OCI-LY1 (cell line): ENCODE data around the gene BIN2.

Experiments used
- CTCF ChIP-seq: fragments of 200-600 bp; sonication (generic), shearing (Covaris generic); IDR thresholded peaks from 2 replicates; pipeline ENCODE4 v1.5.1; 2017; ENCODE audit warnings: mild to moderate bottlenecking, antibody characterized with exemption, low read length, moderate library complexity, mixed read lengths
- EZH2 ChIP-seq: fragments of 200-600 bp; sonication (generic), shearing (Covaris generic); IDR thresholded peaks from 2 replicates; pipeline ENCODE4 v1.8.0; 2017; ENCODE audit warnings: borderline replicate concordance, mixed run types, mild to moderate bottlenecking, antibody characterized with exemption, low read length, moderate library complexity, mixed read lengths

GRCh38 chr12:51339750-51340149 lies 15.8 kb upstream of the BIN2 start:
- TF ChIP-seq CTCF: no peak
- no peak for TF ChIP-seq EZH2
